ENCODE measurements around the gene SENP6. TPM values are rescaled to one million over a fixed set of nuclear protein-coding genes. Genes with fewer than 3 reads are reported as not detected.

The SENP6 gene
- total RNA-seq, 1 donor from 2014 or later = 202 TPM

DNA sequence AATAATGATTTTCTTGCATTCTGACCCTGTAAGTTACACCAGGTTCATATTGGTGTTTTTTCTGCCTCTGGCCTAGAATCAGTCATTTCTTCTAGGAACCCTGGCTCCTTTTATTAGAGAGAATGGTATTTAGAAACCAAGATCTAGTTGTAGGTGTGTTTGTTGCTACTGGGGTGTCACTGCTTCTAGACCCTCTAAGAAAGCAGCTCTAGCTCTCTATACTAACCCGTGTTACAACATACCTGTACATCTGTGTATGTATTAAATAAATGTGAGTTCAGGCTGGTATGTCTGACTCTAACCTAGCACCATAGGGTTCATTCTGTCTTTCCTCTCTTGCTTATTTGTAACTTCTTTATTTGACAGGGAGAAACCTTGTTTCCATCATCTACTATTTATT lies 16.8 kb downstream of the SENP6 start:
- no peak overlapping the region for H2AFZ ChIP-seq (replicated peaks)
- Mint-ChIP-seq H3K4me1 (no peaks in the 10 kb centered on the region), H3K9me3 (peaks cover 40% of the 10 kb centered on the region), H3K36me3 (peaks cover 51% of the 10 kb centered on the region), H3K4me3 (no peak overlapping the region), H3K27ac (no peak overlapping the region), H3K27me3 (ENCODE audit: insufficient read depth, low read depth) (no peaks in the 10 kb centered on the region)
- H3F3A ChIP-seq (ENCODE audit: low read depth) = no peaks in the 10 kb centered on the region
- TF ChIP-seq, protein P1, sequence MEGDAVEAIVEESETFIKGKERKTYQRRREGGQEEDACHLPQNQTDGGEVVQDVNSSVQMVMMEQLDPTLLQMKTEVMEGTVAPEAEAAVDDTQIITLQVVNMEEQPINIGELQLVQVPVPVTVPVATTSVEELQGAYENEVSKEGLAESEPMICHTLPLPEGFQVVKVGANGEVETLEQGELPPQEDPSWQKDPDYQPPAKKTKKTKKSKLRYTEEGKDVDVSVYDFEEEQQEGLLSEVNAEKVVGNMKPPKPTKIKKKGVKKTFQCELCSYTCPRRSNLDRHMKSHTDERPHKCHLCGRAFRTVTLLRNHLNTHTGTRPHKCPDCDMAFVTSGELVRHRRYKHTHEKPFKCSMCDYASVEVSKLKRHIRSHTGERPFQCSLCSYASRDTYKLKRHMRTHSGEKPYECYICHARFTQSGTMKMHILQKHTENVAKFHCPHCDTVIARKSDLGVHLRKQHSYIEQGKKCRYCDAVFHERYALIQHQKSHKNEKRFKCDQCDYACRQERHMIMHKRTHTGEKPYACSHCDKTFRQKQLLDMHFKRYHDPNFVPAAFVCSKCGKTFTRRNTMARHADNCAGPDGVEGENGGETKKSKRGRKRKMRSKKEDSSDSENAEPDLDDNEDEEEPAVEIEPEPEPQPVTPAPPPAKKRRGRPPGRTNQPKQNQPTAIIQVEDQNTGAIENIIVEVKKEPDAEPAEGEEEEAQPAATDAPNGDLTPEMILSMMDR (IDR thresholded peaks at IDR 0.05) = no peak
- TF ChIP-seq EZH2phosphoT487 (IDR thresholded peaks at IDR 0.05) (no peak), EZH2 (IDR thresholded peaks at IDR 0.05) (no peak)
- H3K4me1 ChIP-seq = no peaks in the 10 kb centered on the region
- no peaks in the 10 kb centered on the region for H3K27me3 ChIP-seq
- H3K9me3 ChIP-seq (ENCODE audit: low read depth) = peaks cover 9% of the 10 kb centered on the region
- H3K27ac ChIP-seq = no peak overlapping the region
- H3K4me2 ChIP-seq = no peak overlapping the region
- no peak for DNase-seq (ENCODE audit: low spot score)
- peaks cover 19% of the 10 kb centered on the region for H3K36me3 ChIP-seq
- H4K20me1 ChIP-seq (ENCODE audit: low read depth) = peaks cover 2% of the 10 kb centered on the region
- H3K9ac ChIP-seq = no peak overlapping the region
- no peak overlapping the region for H3K4me3 ChIP-seq
- H3K79me2 ChIP-seq (ENCODE audit: low read depth) = peaks cover 100% of the 10 kb centered on the region

DNA sequence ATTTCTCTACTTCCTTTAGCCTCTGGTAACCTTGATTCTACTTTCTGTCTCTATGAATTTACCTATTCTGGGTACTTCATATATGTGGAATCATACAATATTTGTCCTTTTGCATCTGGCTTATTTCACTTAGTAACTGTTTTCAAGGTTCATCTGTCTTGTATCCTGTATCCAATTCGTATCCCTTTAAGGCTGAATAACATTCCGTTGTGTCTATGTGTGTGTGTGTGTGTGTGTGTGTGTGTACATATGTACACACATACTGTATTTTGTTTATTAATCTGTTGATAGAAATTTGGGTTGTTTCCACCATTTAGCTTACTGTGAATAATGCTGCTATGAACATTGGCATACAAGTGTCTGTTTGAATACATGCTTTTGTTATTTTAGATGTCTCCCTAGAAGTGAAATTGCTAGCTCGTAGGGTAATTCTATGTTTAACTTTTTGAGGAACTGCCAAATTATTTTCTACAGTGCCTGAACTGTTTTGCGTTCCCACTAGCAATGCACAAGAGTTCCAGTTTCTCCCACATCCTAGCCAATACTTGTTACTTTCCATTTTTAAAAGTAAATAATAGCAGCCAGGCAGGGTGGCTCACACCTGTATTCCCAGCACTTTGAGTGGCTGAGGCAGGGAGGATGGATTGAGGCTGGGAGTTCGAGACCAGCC lies 17.7 kb downstream of the SENP6 start:
- H3K27ac Mint-ChIP-seq = no peak overlapping the region
- Histone ChIP-seq H3K27me3 (no peaks in the 10 kb centered on the region), H3K27ac (no peak overlapping the region), H3K36me3 (peaks cover 29% of the 10 kb centered on the region), H3K4me3 (no peak overlapping the region), H4K20me1 (ENCODE audit: low read depth) (peaks cover 6% of the 10 kb centered on the region), H3F3A (ENCODE audit: low read depth) (no peaks in the 10 kb centered on the region), H3K9me3 (ENCODE audit: low read depth) (peaks cover 9% of the 10 kb centered on the region), H3K4me2 (no peak overlapping the region), H2AFZ (replicated peaks) (no peak overlapping the region), H3K9ac (no peak overlapping the region), H3K79me2 (ENCODE audit: low read depth) (peaks cover 100% of the 10 kb centered on the region), H3K4me1 (no peaks in the 10 kb centered on the region)
- no peaks in the 10 kb centered on the region for H3K27me3 Mint-ChIP-seq (ENCODE audit: insufficient read depth, low read depth)
- H3K4me1 Mint-ChIP-seq = no peaks in the 10 kb centered on the region
- TF ChIP-seq, protein P1 (IDR thresholded peaks at IDR 0.05) = no peak
- TF ChIP-seq EZH2 (IDR thresholded peaks at IDR 0.05) = no peak
- TF ChIP-seq EZH2phosphoT487 (IDR thresholded peaks at IDR 0.05) = no peak
- no peak for DNase-seq (ENCODE audit: low spot score)
- H3K4me3 Mint-ChIP-seq = no peak overlapping the region
- peaks cover 35% of the 10 kb centered on the region for H3K9me3 Mint-ChIP-seq
- peaks cover 50% of the 10 kb centered on the region for H3K36me3 Mint-ChIP-seq

- Histone ChIP-seq H3F3A (ENCODE audit: low read depth) (no peaks in the 10 kb centered on the region), H3K27ac (no peak overlapping the region), H3K4me1 (no peaks in the 10 kb centered on the region), H3K36me3 (peaks cover 33% of the 10 kb centered on the region), H4K20me1 (ENCODE audit: low read depth) (peaks cover 6% of the 10 kb centered on the region), H3K4me3 (no peak overlapping the region), H3K27me3 (no peaks in the 10 kb centered on the region), H2AFZ (replicated peaks) (no peak overlapping the region), H3K79me2 (ENCODE audit: low read depth) (peaks cover 96% of the 10 kb centered on the region), H3K4me2 (no peak overlapping the region), H3K9ac (no peak overlapping the region), H3K9me3 (ENCODE audit: low read depth) (peaks cover 9% of the 10 kb centered on the region)
- no peaks in the 10 kb centered on the region for H3K27me3 Mint-ChIP-seq (ENCODE audit: insufficient read depth, low read depth)
- H3K4me1 Mint-ChIP-seq = no peaks in the 10 kb centered on the region
- H3K9me3 Mint-ChIP-seq = peaks cover 27% of the 10 kb centered on the region
- no peak overlapping the region for H3K27ac Mint-ChIP-seq
- peaks cover 51% of the 10 kb centered on the region for H3K36me3 Mint-ChIP-seq
- TF ChIP-seq, protein P1 (IDR thresholded peaks at IDR 0.05) = no peak
- no peak for TF ChIP-seq EZH2 (IDR thresholded peaks at IDR 0.05)
- no peak for TF ChIP-seq EZH2phosphoT487 (IDR thresholded peaks at IDR 0.05)
- DNase-seq (ENCODE audit: low spot score) = no peak
- H3K4me3 Mint-ChIP-seq = no peak overlapping the region
Measured at GRCh38 chr6:75620381-75621304, 19.0 kb downstream of the SENP6 start.
